ENCODE measurements around the gene CDKN2B. TPM values are rescaled to one million over a fixed set of nuclear protein-coding genes. Genes with fewer than 3 reads are reported as not detected.
"Not testable (repeated sequence)": the region's sequence is repeated elsewhere in the genome, so short reads cannot be mapped to it uniquely, and the experiment has no call there.

CDKN2B gene
- total RNA-seq, 4 donors from 2014 or later: 4.5 to 25.1 (median 15.6) TPM

DNA sequence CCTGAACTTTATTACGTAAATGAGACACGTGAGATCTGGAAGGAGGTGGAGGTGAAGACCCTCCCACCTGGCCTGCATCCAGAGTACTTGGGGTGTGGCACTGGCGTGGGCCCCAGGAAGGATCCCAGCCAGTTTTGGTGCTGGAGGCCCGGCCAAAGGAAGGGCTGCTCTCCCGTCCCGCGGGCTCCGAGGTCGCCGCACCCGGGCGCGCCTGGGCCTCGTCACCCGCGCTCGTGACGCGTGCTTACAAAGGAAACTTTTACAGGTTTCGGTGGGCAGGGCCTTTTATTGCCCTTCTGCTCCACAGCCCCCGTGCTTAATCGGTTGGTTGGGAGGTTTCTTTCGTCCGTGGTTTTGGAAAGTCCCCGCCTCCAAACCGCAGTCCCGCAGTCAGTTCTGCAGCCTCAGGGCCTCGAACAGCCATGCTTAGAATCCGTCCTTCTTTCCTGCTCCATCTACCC lies 44.1 kb downstream of the CDKN2B start:
- in situ Hi-C loops (cut with MboI; ENCODE audit: low sequenced_read_pairs in 4 of 4): no loop called here
- DNase-seq (no peak), ATAC-seq (no peak)

DNA sequence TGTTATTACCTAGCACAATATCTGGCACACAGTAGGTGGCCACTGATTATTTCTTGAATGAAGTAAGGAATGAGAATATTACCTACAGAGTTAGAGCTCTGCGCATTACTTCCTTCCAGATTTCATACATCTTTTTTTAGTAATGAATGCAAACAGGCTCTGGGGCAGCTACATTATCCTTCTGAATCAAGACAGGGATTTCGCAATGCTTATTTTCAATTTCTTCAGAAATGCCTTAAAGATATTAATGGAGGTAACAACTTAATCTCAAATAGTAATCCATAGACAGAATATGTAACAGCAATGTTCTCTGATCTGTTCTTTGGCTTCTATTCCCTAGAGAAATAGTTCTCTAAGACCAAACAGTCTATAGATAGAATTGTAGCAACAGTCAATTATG lies 47.5 kb downstream of the CDKN2B start:
- no peak for TF ChIP-seq POLR2A (IDR thresholded peaks at IDR 0.05)
- TF ChIP-seq, protein P1, sequence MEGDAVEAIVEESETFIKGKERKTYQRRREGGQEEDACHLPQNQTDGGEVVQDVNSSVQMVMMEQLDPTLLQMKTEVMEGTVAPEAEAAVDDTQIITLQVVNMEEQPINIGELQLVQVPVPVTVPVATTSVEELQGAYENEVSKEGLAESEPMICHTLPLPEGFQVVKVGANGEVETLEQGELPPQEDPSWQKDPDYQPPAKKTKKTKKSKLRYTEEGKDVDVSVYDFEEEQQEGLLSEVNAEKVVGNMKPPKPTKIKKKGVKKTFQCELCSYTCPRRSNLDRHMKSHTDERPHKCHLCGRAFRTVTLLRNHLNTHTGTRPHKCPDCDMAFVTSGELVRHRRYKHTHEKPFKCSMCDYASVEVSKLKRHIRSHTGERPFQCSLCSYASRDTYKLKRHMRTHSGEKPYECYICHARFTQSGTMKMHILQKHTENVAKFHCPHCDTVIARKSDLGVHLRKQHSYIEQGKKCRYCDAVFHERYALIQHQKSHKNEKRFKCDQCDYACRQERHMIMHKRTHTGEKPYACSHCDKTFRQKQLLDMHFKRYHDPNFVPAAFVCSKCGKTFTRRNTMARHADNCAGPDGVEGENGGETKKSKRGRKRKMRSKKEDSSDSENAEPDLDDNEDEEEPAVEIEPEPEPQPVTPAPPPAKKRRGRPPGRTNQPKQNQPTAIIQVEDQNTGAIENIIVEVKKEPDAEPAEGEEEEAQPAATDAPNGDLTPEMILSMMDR (IDR thresholded peaks at IDR 0.05 in 4 of 5, conservative IDR thresholded peaks at IDR 0.05 in 1 of 5): no peak
- peaks cover 34 to 42% (median 34%) of the 10 kb centered on the region in 3 donors for H3K27me3 ChIP-seq

More for the DNA sequence above, 44.1 kb downstream of the CDKN2B start:
- H3K36me3 ChIP-seq: no peaks in the 10 kb centered on the region
- TF ChIP-seq, protein P1 (IDR thresholded peaks at IDR 0.05 in 4 of 5, conservative IDR thresholded peaks at IDR 0.05 in 1 of 5): no peak
- TF ChIP-seq POLR2A (IDR thresholded peaks at IDR 0.05): no peak
- peaks cover 11 to 14% of the 10 kb centered on the region in 2 donors for H3K4me1 ChIP-seq
- H3K27ac ChIP-seq: no peak overlapping the region
- H3K9me3 ChIP-seq: no peaks in the 10 kb centered on the region
- intact Hi-C loops (cut with DNase I; ENCODE audit: low total_unique reads): no loop called here
- peaks cover 68 to 75% (median 68%) of the 10 kb centered on the region in 3 donors for H3K27me3 ChIP-seq
- H3K4me3 ChIP-seq: peak overlapping the region; percentile 18 to 44 (median 38)

DNA sequence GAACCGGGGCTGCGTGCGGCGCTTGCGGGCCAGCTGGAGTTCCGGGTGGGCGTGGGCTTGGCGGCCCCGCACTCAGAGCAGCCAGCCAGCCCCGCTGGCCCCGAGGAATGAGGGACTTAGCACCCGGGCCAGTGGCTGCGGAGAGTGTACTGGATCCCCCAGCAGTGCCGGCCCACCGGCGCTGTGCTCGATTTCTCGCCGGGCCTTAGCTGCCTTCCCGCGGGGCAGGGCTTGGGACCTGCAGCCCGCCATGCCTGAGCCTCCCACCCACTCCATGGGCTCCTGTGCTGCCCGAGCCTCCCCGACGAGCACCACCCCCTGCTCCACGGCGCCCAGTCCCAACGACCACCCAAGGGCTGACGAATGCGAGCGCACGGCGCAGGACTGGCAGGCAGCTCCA lies 49.8 kb downstream of the CDKN2B start:
- in situ Hi-C loops (cut with MboI; ENCODE audit: low sequenced_read_pairs in 4 of 4); ATAC-seq; H3K4me3 ChIP-seq; H3K9me3 ChIP-seq; intact Hi-C loops (cut with DNase I; ENCODE audit: low total_unique reads); H3K27ac ChIP-seq; DNase-seq; H3K4me1 ChIP-seq; H3K36me3 ChIP-seq: not testable (repeated sequence)
- H3K27me3 ChIP-seq: peaks cover 11 to 20% (median 11%) of the 10 kb centered on the region in 3 donors

More for the DNA sequence above, 47.5 kb downstream of the CDKN2B start:
- peaks cover 9 to 11% of the 10 kb centered on the region in 2 donors for H3K4me1 ChIP-seq
- H3K9me3 ChIP-seq: no peaks in the 10 kb centered on the region
- no peaks in the 10 kb centered on the region for H3K36me3 ChIP-seq
- intact Hi-C loops (cut with DNase I; ENCODE audit: low total_unique reads) (no loop called here), in situ Hi-C loops (cut with MboI; ENCODE audit: low sequenced_read_pairs in 4 of 4) (no loop called here)
- H3K4me3 ChIP-seq: no peak overlapping the region
- H3K27ac ChIP-seq: no peak overlapping the region
- no peak for ATAC-seq
- no peak for DNase-seq

DNA sequence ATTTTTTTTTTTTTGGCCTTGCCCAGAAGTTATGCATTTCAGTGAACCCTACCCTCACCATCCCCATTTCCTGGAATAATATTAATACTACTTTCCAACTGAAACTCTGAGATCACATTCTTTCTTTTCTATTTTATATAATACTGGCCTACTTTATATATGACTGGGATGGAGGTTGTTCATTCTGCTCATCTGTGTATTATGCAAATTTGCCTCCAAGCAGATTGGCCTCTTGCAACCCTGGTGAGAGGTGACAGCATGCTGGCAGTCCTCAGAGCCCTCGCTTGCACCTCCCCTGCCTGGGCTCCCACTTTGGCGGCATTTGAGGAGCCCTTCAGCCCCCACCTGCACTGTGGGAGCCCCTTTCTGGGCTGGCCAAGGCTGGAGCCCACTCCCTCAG lies 50.3 kb downstream of the CDKN2B start:
- no peak for TF ChIP-seq POLR2A (IDR thresholded peaks at IDR 0.05)
- TF ChIP-seq, protein P1 (IDR thresholded peaks at IDR 0.05 in 4 of 5, conservative IDR thresholded peaks at IDR 0.05 in 1 of 5): no peak
- no peak overlapping the region for H3K27ac ChIP-seq
- H3K27me3 ChIP-seq: peaks cover 6 to 15% (median 7%) of the 10 kb centered on the region in 3 donors
- H3K9me3 ChIP-seq: no peaks in the 10 kb centered on the region
- no peak overlapping the region for H3K4me3 ChIP-seq
- H3K36me3 ChIP-seq: no peaks in the 10 kb centered on the region
- intact Hi-C loops (cut with DNase I; ENCODE audit: low total_unique reads): no loop called here
- H3K4me1 ChIP-seq: no peaks in the 10 kb centered on the region
- in situ Hi-C loops (cut with MboI; ENCODE audit: low sequenced_read_pairs in 4 of 4): no loop called here
- DNase-seq (no peak), ATAC-seq (no peak)

Other genes starting within 250 kb of the CDKN2B start
- gene MTAP, start 206.7 kb downstream of the CDKN2B start, total RNA-seq: 10 to 100 TPM in 2 of 4 donors, 1 to 10 TPM in 2; 6.2 to 11.0 (median 9.4) TPM
- under 1 TPM in 2 of 4 donors, not detected in 2; 0.65 to 1.00 TPM for gene CDKN2A, start 14.9 kb downstream of the CDKN2B start, total RNA-seq
- under 1 TPM in 1 of 4 donors, not detected in 3; 0.46 TPM for gene CDKN2B-AS1, start 14.5 kb downstream of the CDKN2B start, total RNA-seq